HG03064 (cell line): ENCODE data around the gene PSRC1.
"Not testable (repeated sequence)": the region's sequence is repeated elsewhere in the genome, so short reads cannot be mapped to it uniquely, and the experiment has no call there.

Experiments used
- ATAC-seq: cut with Tn5 transposase; IDR thresholded peaks from one replicate; pipeline ENCODE4 v1.9.1; 2021; ENCODE audit warnings: low read depth; ENCODE audit not compliant: unreplicated experiment

Gene PSRC1

GRCh38 chr1:109298666-109299557 is 16.0 kb upstream of the PSRC1 start:
- no peak for ATAC-seq

GRCh38 chr1:109296782-109297181 is 13.8 kb upstream of the PSRC1 start:
- no peak for ATAC-seq

GRCh38 chr1:109295712-109296415 is 12.9 kb upstream of the PSRC1 start:
- ATAC-seq, result no peak

GRCh38 chr1:109294481-109294880 is 11.5 kb upstream of the PSRC1 start:
- no peak for ATAC-seq

GRCh38 chr1:109293026-109293425 is 10.1 kb upstream of the PSRC1 start:
- no peak for ATAC-seq

GRCh38 chr1:109292364-109292763 is 9.4 kb upstream of the PSRC1 start:
- ATAC-seq, result no peak

GRCh38 chr1:109290998-109291397 is 8.1 kb upstream of the PSRC1 start:
- no peak for ATAC-seq

- no peak for ATAC-seq
Observed at GRCh38 chr1:109290137-109290536, 7.2 kb upstream of the PSRC1 start.

- not testable (repeated sequence) for ATAC-seq
Observed at GRCh38 chr1:109286762-109287161, 3.8 kb upstream of the PSRC1 start.

- ATAC-seq, result peak; percentile 26
Observed at GRCh38 chr1:109283748-109284600, 1.0 kb upstream of the PSRC1 start.

GRCh38 chr1:109282497-109282951 is 421 bp downstream of the PSRC1 start:
- no peak for ATAC-seq

GRCh38 chr1:109281680-109282496 is 1.1 kb downstream of the PSRC1 start:
- no peak for ATAC-seq

- ATAC-seq, result no peak
Observed at GRCh38 chr1:109280862-109281261, 2.1 kb downstream of the PSRC1 start.

- ATAC-seq, result no peak
Observed at GRCh38 chr1:109279615-109280278, 3.2 kb downstream of the PSRC1 start.

GRCh38 chr1:109277434-109278204 is 5.3 kb downstream of the PSRC1 start:
- ATAC-seq, result no peak

- no peak for ATAC-seq
Observed at GRCh38 chr1:109275706-109276345, 7.1 kb downstream of the PSRC1 start.

- ATAC-seq, result no peak
Observed at GRCh38 chr1:109274533-109275476, 8.1 kb downstream of the PSRC1 start.
